ENCODE results near the gene SLC22A23. TPM values are rescaled to one million over a fixed set of nuclear protein-coding genes. Genes with fewer than 3 reads are reported as not detected.

The SLC22A23 gene
- total and polyA plus RNA-seq, 2 of the 4 experiments (the other 2 are of a cell fraction) = 0.72 to 1.6 TPM

DNA sequence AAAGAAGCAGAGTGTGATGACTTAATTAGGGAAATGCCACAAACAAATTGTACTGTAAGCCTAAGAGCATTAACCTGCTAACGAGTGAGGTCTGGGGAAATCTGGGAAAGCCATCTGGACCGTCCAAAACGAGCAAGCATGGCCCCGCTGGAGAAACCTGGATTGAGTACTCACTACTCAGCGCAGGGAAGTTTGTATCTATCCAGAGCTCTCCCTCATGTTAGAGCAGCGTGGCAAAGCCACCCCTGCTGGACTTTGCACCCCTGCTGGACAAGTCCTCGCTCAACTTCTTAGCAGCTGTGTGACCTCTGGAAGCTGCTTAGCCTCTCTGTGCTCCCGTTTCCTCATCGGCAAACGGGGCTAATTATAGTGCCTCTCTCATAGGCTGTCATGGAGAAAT, 160.8 kb downstream of the SLC22A23 start:
- peaks cover 18% of the 10 kb centered on the region for H3K27me3 ChIP-seq (ENCODE audit: control insufficient read depth, insufficient read depth, low read length)
- ATAC-seq (ENCODE audit: low read depth) (no peak), DNase-seq (no peak)
- no CpG with 5 or more reads among the region's 10 CpGs for WGBS, 2 experiments (ENCODE audit: extremely low coverage in 2 of 2, insufficient read length in 1 of 2)
- ChIA-PET CTCF (no interaction called here), POLR2A (ENCODE audit: unreplicated experiment) (no interaction called here)
- no peak for TF ChIP-seq CHD1 (IDR thresholded peaks at IDR 0.05; ENCODE audit: low read depth, low read length)
- TF ChIP-seq MAZ (IDR thresholded peaks at IDR 0.05; ENCODE audit: borderline replicate concordance, low read depth, low read length) = no peak
- TF ChIP-seq FOS (IDR thresholded peaks at IDR 0.05; ENCODE audit: low read depth, low read length) = no peak
- TF ChIP-seq NFE2L2 (IDR thresholded peaks at IDR 0.05; ENCODE audit: low read depth, low read length) = no peak
- TF ChIP-seq RFX5 (IDR thresholded peaks at IDR 0.05; ENCODE audit: low read depth, low read length) = no peak
- TF ChIP-seq, protein P1, sequence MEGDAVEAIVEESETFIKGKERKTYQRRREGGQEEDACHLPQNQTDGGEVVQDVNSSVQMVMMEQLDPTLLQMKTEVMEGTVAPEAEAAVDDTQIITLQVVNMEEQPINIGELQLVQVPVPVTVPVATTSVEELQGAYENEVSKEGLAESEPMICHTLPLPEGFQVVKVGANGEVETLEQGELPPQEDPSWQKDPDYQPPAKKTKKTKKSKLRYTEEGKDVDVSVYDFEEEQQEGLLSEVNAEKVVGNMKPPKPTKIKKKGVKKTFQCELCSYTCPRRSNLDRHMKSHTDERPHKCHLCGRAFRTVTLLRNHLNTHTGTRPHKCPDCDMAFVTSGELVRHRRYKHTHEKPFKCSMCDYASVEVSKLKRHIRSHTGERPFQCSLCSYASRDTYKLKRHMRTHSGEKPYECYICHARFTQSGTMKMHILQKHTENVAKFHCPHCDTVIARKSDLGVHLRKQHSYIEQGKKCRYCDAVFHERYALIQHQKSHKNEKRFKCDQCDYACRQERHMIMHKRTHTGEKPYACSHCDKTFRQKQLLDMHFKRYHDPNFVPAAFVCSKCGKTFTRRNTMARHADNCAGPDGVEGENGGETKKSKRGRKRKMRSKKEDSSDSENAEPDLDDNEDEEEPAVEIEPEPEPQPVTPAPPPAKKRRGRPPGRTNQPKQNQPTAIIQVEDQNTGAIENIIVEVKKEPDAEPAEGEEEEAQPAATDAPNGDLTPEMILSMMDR (conservative IDR thresholded peaks at IDR 0.05; ENCODE audit: low read depth, low read length) = no peak
- TF ChIP-seq BHLHE40 (IDR thresholded peaks at IDR 0.05; ENCODE audit: low read depth, low read length) = no peak
- no peak for TF ChIP-seq MXI1 (IDR thresholded peaks at IDR 0.05; ENCODE audit: borderline replicate concordance, low read depth, low read length)
- TF ChIP-seq CEBPB (IDR thresholded peaks at IDR 0.05; ENCODE audit: low read depth, low read length) = no peak
- no peak for TF ChIP-seq SMC3 (IDR thresholded peaks at IDR 0.05; ENCODE audit: low read depth, low read length)
- TF ChIP-seq POLR2A (IDR thresholded peaks at IDR 0.05; ENCODE audit: low read depth, low read length) = no peak
- TF ChIP-seq RCOR1 (IDR thresholded peaks at IDR 0.05; ENCODE audit: insufficient replicate concordance, low read length) = no peak
- no peak for TF ChIP-seq MAFK (IDR thresholded peaks at IDR 0.05; ENCODE audit: low read depth, low read length)
- TF ChIP-seq, protein P2, sequence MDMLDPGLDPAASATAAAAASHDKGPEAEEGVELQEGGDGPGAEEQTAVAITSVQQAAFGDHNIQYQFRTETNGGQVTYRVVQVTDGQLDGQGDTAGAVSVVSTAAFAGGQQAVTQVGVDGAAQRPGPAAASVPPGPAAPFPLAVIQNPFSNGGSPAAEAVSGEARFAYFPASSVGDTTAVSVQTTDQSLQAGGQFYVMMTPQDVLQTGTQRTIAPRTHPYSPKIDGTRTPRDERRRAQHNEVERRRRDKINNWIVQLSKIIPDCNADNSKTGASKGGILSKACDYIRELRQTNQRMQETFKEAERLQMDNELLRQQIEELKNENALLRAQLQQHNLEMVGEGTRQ (IDR thresholded peaks at IDR 0.05; ENCODE audit: low read depth, low read length) = no peak
- TF ChIP-seq, protein P3, sequence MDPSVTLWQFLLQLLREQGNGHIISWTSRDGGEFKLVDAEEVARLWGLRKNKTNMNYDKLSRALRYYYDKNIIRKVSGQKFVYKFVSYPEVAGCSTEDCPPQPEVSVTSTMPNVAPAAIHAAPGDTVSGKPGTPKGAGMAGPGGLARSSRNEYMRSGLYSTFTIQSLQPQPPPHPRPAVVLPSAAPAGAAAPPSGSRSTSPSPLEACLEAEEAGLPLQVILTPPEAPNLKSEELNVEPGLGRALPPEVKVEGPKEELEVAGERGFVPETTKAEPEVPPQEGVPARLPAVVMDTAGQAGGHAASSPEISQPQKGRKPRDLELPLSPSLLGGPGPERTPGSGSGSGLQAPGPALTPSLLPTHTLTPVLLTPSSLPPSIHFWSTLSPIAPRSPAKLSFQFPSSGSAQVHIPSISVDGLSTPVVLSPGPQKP (IDR thresholded peaks at IDR 0.05; ENCODE audit: borderline replicate concordance, low read depth, low read length) = no peak
- TF ChIP-seq RAD21 (IDR thresholded peaks at IDR 0.05; ENCODE audit: low read length) = no peak
- H3K9ac ChIP-seq (ENCODE audit: low read depth, low read length) = no peak overlapping the region
- no peak overlapping the region for H3K14ac ChIP-seq (replicated peaks; ENCODE audit: low read depth, low read length)
- H3K36me3 ChIP-seq (ENCODE audit: control insufficient read depth, insufficient read depth, low read length) = no peaks in the 10 kb centered on the region
- in situ Hi-C loops (cut with MboI; ENCODE audit: low sequenced_read_pairs) (no loop called here), dilution Hi-C loops (cut with HindIII; ENCODE audit: low sequenced_read_pairs, unreplicated experiment) (no loop called here), intact Hi-C loops (cut with micrococcal nuclease) (no loop called here)
- no peak overlapping the region for H3K4ac ChIP-seq (ENCODE audit: low read depth, low read length)
- H2BK120ac ChIP-seq (ENCODE audit: low read depth, low read length) = no peak overlapping the region
- H3K79me1 ChIP-seq (ENCODE audit: low read depth in 1 of 2, low read length in 2 of 2) = no peaks in the 10 kb centered on the region
- no peak overlapping the region for H2BK15ac ChIP-seq (ENCODE audit: low read depth, low read length)
- no peak overlapping the region for H2AK9ac ChIP-seq (replicated peaks; ENCODE audit: low read depth, low read length, poor library complexity)
- H3K4me3 ChIP-seq (ENCODE audit: insufficient read depth, low read depth, low read length) = no peak overlapping the region
- no peak overlapping the region for H2BK5ac ChIP-seq (ENCODE audit: low read depth, low read length, poor library complexity, severe bottlenecking)
- H3K9me3 ChIP-seq (ENCODE audit: control insufficient read depth, insufficient read depth, low read length) = no peaks in the 10 kb centered on the region
- no peak overlapping the region for H4K5ac ChIP-seq (ENCODE audit: low read depth, low read length)
- no peak overlapping the region for H3K18ac ChIP-seq (ENCODE audit: low read depth, low read length)
- no peak overlapping the region for H2AFZ ChIP-seq (replicated peaks; ENCODE audit: low read length, poor library complexity)
- H3K9me1 ChIP-seq (ENCODE audit: insufficient read depth, low read length) = no peaks in the 10 kb centered on the region
- H3K4me2 ChIP-seq (ENCODE audit: low read depth, low read length) = no peak overlapping the region
- H3K56ac ChIP-seq (ENCODE audit: extremely low read depth, insufficient read depth, low read length) = no peak overlapping the region
- H4K91ac ChIP-seq (ENCODE audit: insufficient read depth, low read depth, low read length) = no peak overlapping the region
- no peak overlapping the region for H2AK5ac ChIP-seq (ENCODE audit: low read depth, low read length)
- no peak overlapping the region for H4K8ac ChIP-seq (ENCODE audit: low read depth in 2 of 2, low read length in 2 of 2)
- H2BK20ac ChIP-seq (ENCODE audit: low read depth, low read length) = no peak overlapping the region
- BruUV-seq (replicated peaks) = no TSS peak
- no peak overlapping the region for H3K23ac ChIP-seq (ENCODE audit: low read depth, low read length)
- no peak overlapping the region for H3K27ac ChIP-seq (ENCODE audit: insufficient read depth, low read length)
- H4K20me1 ChIP-seq (ENCODE audit: insufficient read depth, low read length) = no peaks in the 10 kb centered on the region
- H3K4me1 ChIP-seq (ENCODE audit: control insufficient read depth, insufficient read depth, low read length) = no peaks in the 10 kb centered on the region
